Psoas muscle (tissue), 8 donors: ENCODE measurements around the gene ABHD17A. TPM values are rescaled to one million over a fixed set of nuclear protein-coding genes. Genes with fewer than 3 reads are reported as not detected.
A peak's percentile ranks its signal among the peaks of the same experiment; 100 is the strongest.

Experiments used
- ATAC-seq, 4 donors: fragments of 200-7000 bp; cut with Tn5 transposase; one replicate each; pipeline ENCODE4 v1.9.1; 2020; ENCODE audit warnings: moderate library complexity in 3 of 4, mild to moderate bottlenecking in 2 of 4
- DNase-seq, 2 donors: peaks; one replicate each; pipeline ENCODE4 v3.0.0-alpha.2; 2020
- H3K27ac ChIP-seq: fragments of 200-600 bp; one replicate; pipeline ENCODE4 v1.8.0; 2022
- H3K27me3 ChIP-seq, 3 donors: fragments of 200-600 bp in 1 of 3; one replicate each; pipeline versions ENCODE4 v1.6.1 to v1.8.0; 2013 to 2022; ENCODE audit warnings: low read length in 2 of 3, mild to moderate bottlenecking in 2 of 3, moderate library complexity in 1 of 3; ENCODE audit not compliant: insufficient read depth in 3 of 3
- H3K36me3 ChIP-seq, 2 donors: fragments of 200-600 bp in 1 of 2; one replicate each; pipeline versions ENCODE4 v1.6.1 to v1.8.0; 2013 to 2022; ENCODE audit warnings: low read depth in 1 of 2, mild to moderate bottlenecking in 1 of 2, moderate library complexity in 1 of 2; ENCODE audit not compliant: insufficient read depth in 1 of 2
- H3K4me1 ChIP-seq: fragments of 200-600 bp; one replicate; pipeline ENCODE4 v1.8.0; 2022
- H3K4me3 ChIP-seq: fragments of 200-600 bp; one replicate; pipeline ENCODE4 v1.8.0; 2022; ENCODE audit warnings: mild to moderate bottlenecking
- H3K9me3 ChIP-seq: fragments of 200-600 bp; one replicate; pipeline ENCODE4 v1.8.0; 2022
- WGBS, 3 donors: extraction: QIAGEN DNeasy Blood & Tissue Kit; methylation state at CpG; one replicate each; pipeline versions ENCODE4 v1.1.6 to v1.1.7; 2013; 5-methylcytosine and 5-hydroxymethylcytosine counted together
- intact Hi-C, 2 donors: fragments of 100-400 bp; cut with DNase I; formaldehyde crosslinking; loops; one replicate each; pipeline versions ENCODE4 v1.11.0 to v1.14.2; 2022
- polyA plus RNA-seq, 3 donors: library from polyadenylated mRNA; stranded (reverse); fragments of 200-250 nt; gene quantifications; one replicate each; pipeline ENCODE4 v1.2.3, GENCODE V29; 2013
- total RNA-seq, 4 donors: library from RNA; stranded (reverse); fragmentation: NEBNext Ultra II Directional in 2 of 4; extraction: Animal tissue kit (Norgen Biotek cat#: 25700) in 2 of 4; gene quantifications; one replicate each; pipeline versions ENCODE4 v1.2.1 to v1.2.4, GENCODE V29; 2021 to 2023
- TF ChIP-seq, protein P1 (sequence below): fragments of 200-600 bp; IDR thresholded peaks from one replicate; pipeline ENCODE4 v1.8.0; 2022; ENCODE audit warnings: antibody characterized with exemption
- donor health status: healthy with polysubstance abuse.
- donor health status: DM: no; HTN: no; CAD: no; lungs with moderate emphysema.
- donor health status: Bipolar disorder and iron deficiency.
- donor health status: healthy.
- donor health status: DM: yes; HTN: yes; CAD: no.
- donor health status: DM: no; HTN: no; CAD: no.
- donor health status: DM: no; HTN: no; CAD: no.
- donor health status: DM: yes; HTN: yes; CAD: no.

The ABHD17A gene
- total and polyA plus RNA-seq, 7 donors, result 35.5 to 58.9 (median 44.8) TPM

- ATAC-seq, result no peak
- no peak overlapping the region for H3K4me3 ChIP-seq
- intact Hi-C loops, result no loop called here
- no peak overlapping the region for H3K27ac ChIP-seq
- H3K4me1 ChIP-seq, result peaks cover 36% of the 10 kb centered on the region
- peaks cover 0 to 16% (median 2%) of the 10 kb centered on the region in 3 donors for H3K27me3 ChIP-seq
- DNase-seq, result no peak
- WGBS, 3 donors, result 68 to 73% (median 73%) methylated on average over 5 of the region's 5 CpGs
- H3K9me3 ChIP-seq, result no peaks in the 10 kb centered on the region
- no peaks in the 10 kb centered on the region for H3K36me3 ChIP-seq
- TF ChIP-seq, protein P1, sequence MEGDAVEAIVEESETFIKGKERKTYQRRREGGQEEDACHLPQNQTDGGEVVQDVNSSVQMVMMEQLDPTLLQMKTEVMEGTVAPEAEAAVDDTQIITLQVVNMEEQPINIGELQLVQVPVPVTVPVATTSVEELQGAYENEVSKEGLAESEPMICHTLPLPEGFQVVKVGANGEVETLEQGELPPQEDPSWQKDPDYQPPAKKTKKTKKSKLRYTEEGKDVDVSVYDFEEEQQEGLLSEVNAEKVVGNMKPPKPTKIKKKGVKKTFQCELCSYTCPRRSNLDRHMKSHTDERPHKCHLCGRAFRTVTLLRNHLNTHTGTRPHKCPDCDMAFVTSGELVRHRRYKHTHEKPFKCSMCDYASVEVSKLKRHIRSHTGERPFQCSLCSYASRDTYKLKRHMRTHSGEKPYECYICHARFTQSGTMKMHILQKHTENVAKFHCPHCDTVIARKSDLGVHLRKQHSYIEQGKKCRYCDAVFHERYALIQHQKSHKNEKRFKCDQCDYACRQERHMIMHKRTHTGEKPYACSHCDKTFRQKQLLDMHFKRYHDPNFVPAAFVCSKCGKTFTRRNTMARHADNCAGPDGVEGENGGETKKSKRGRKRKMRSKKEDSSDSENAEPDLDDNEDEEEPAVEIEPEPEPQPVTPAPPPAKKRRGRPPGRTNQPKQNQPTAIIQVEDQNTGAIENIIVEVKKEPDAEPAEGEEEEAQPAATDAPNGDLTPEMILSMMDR, result no peak
Observed at GRCh38 chr19:1849132-1849474, 36.2 kb downstream of the ABHD17A start.

DNA sequence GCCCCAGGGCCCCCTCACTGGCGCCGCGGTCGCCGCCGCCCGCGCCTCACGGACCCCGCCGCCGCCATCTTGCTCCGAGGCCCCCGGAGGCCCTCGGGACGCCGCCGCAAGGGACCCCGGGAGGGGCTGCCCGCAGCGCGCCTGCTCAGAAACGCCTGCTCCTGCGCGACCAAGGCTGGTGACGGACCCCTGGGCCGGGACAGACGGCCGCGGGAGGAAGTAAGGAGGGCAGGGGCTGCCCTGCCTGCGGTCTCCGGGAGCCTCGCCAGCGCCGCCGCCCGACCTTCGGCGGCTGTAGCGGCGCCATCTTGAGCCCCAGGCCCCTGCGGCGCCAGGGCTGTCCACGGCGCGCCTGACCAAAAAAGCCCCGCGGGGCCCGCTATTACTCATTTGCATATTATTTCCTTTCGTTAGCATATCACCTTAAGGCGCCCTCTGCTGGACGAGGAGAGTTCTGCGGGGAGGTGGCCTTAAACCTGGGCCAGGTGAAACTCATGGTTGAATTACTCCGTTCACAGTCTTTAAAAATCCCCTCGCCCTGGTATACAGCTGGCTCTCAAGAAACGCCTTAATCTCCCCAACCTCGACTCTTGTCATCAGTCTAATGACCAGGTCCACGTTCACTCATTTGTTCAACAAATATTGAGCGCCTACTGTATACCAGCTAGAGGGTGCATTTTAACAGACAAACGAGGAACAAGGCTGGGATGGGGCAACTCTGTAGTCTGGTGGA lies 36.7 kb downstream of the ABHD17A start, which contains the start of gene REXO1:
TSS of gene REXO1 (minus strand) at position 85 of the 733 bp plus-strand sequence. CDS start 125 bp downstream, outside the sequence.
- Histone ChIP-seq H3K9me3 (no peaks in the 10 kb centered on the region), H3K36me3 (no peaks in the 10 kb centered on the region), H3K27ac (peak within 1 kb of the TSS; percentile 99), H3K27me3 (peaks cover 0 to 16% (median 2%) of the 10 kb centered on the region in 3 donors), H3K4me1 (peaks cover 41% of the 10 kb centered on the region), H3K4me3 (peak within 1 kb of the TSS; percentile 88)
- WGBS, 3 donors, result 2 to 3% (median 2%) methylated on average over 45 to 60 of the region's 60 CpGs
- ATAC-seq (peak; percentile 90 to 94 (median 92)), DNase-seq (peak; percentile 96 to 97)
- TF ChIP-seq, protein P1, result peak; percentile 90
- intact Hi-C loops, result no loop called here

- ATAC-seq (peak in 1 of 4 donors; percentile 4), DNase-seq (peak in 1 of 2 donors; percentile 40)
- Histone ChIP-seq H3K27ac (peak overlapping the region; percentile 99), H3K4me1 (peaks cover 44% of the 10 kb centered on the region), H3K4me3 (peak overlapping the region; percentile 88), H3K27me3 (peaks cover 0 to 16% (median 2%) of the 10 kb centered on the region in 3 donors), H3K36me3 (no peaks in the 10 kb centered on the region), H3K9me3 (no peaks in the 10 kb centered on the region)
- WGBS, 3 donors, result 0% methylated on average over 43 to 72 of the region's 72 CpGs
- intact Hi-C loops, result no loop called here
- TF ChIP-seq, protein P1, result no peak
Observed at GRCh38 chr19:1847684-1848398, 37.5 kb downstream of the ABHD17A start.

DNA sequence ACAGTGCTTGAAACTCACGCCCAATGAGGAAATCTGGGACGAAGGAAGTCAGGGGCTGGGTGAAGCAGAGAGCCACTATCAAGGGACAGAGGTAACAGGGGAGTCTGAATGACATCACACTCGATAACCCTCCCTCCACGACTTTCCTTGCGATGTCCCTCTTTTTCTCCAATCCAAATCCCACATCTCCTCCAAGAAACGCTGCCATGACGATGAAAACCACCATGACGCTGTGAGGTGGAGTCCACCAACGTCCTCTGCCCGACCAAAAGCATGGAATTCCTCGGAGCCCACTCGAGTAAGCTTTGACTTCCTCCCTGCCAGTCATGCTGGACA lies 38.0 kb downstream of the ABHD17A start:
- TF ChIP-seq, protein P1, result no peak
- Histone ChIP-seq H3K36me3 (no peaks in the 10 kb centered on the region), H3K9me3 (no peaks in the 10 kb centered on the region), H3K27ac (peak overlapping the region; percentile 99), H3K27me3 (peaks cover 0 to 10% (median 2%) of the 10 kb centered on the region in 3 donors), H3K4me1 (peaks cover 49% of the 10 kb centered on the region), H3K4me3 (peak overlapping the region; percentile 88)
- no peak for ATAC-seq
- DNase-seq, result no peak
- WGBS, 3 donors, result 6 to 8% (median 7%) methylated on average over 12 of the region's 12 CpGs
- intact Hi-C loops, result no loop called here
